Mucosa of rectum (tissue), 2 donors: ENCODE results near the gene PPP3CA.

Source experiments
- H3K27ac ChIP-seq, 2 donors: one replicate each; pipeline ENCODE4 v1.7.0; 2013; ENCODE audit warnings: inconsistent platforms in 2 of 2, low read depth in 2 of 2, low read length in 2 of 2
- H3K27me3 ChIP-seq, 2 donors: one replicate each; pipeline ENCODE4 v1.7.0; 2013; ENCODE audit warnings: low read length in 2 of 2; ENCODE audit not compliant: control insufficient read depth in 2 of 2, insufficient read depth in 2 of 2
- H3K36me3 ChIP-seq, 2 donors: one replicate each; pipeline ENCODE4 v1.7.0; 2013; ENCODE audit warnings: low read length in 2 of 2; ENCODE audit not compliant: control insufficient read depth in 2 of 2, insufficient read depth in 2 of 2
- H3K4me1 ChIP-seq, 2 donors: one replicate each; pipeline ENCODE4 v1.7.0; 2013; ENCODE audit warnings: low read length in 2 of 2, mild to moderate bottlenecking in 1 of 2; ENCODE audit not compliant: control insufficient read depth in 2 of 2, insufficient read depth in 2 of 2
- H3K4me3 ChIP-seq, 2 donors: one replicate each; pipeline ENCODE4 v1.7.0; 2013; ENCODE audit warnings: low read length in 2 of 2
- H3K9ac ChIP-seq, 2 donors: one replicate each; pipeline ENCODE4 v1.7.0; 2013; ENCODE audit warnings: low read length in 2 of 2, low read depth in 1 of 2, mild to moderate bottlenecking in 1 of 2
- H3K9me3 ChIP-seq, 2 donors: one replicate each; pipeline ENCODE4 v1.7.0; 2013; ENCODE audit warnings: low read length in 2 of 2; ENCODE audit not compliant: control insufficient read depth in 2 of 2
- donor health status: healthy.
- donor health status: Normal muscosa, but diverticular disease.

PPP3CA gene

GRCh38 chr4:101200561-101200960, 146.8 kb downstream of the PPP3CA start:
- Histone ChIP-seq H3K9me3 (no peaks in the 10 kb centered on the region), H3K9ac (no peak overlapping the region), H3K27ac (no peak overlapping the region), H3K4me1 (peaks cover 6 to 9% of the 10 kb centered on the region in 2 donors), H3K36me3 (no peaks in the 10 kb centered on the region), H3K27me3 (no peaks in the 10 kb centered on the region), H3K4me3 (no peak overlapping the region)

GRCh38 chr4:101199507-101200285, 147.6 kb downstream of the PPP3CA start:
- Histone ChIP-seq H3K9ac (no peak overlapping the region), H3K36me3 (no peaks in the 10 kb centered on the region), H3K4me1 (peaks cover 6 to 9% of the 10 kb centered on the region in 2 donors), H3K27ac (no peak overlapping the region), H3K4me3 (peak overlapping the region in 1 of 2 donors; percentile 17), H3K9me3 (no peaks in the 10 kb centered on the region), H3K27me3 (no peaks in the 10 kb centered on the region)

- H3K36me3 ChIP-seq = no peaks in the 10 kb centered on the region
- H3K9ac ChIP-seq = no peak overlapping the region
- H3K27me3 ChIP-seq = no peaks in the 10 kb centered on the region
- H3K9me3 ChIP-seq = no peaks in the 10 kb centered on the region
- H3K27ac ChIP-seq = no peak overlapping the region
- no peak overlapping the region for H3K4me3 ChIP-seq
- peaks cover 6 to 9% of the 10 kb centered on the region in 2 donors for H3K4me1 ChIP-seq
These were observed 148.5 kb downstream of the PPP3CA start for GRCh38 chr4:101198682-101199339.

- H3K9ac ChIP-seq = no peak overlapping the region
- no peak overlapping the region for H3K27ac ChIP-seq
- H3K4me3 ChIP-seq = no peak overlapping the region
- H3K27me3 ChIP-seq = no peaks in the 10 kb centered on the region
- peaks cover 8 to 11% of the 10 kb centered on the region in 2 donors for H3K4me1 ChIP-seq
- no peaks in the 10 kb centered on the region for H3K9me3 ChIP-seq
- H3K36me3 ChIP-seq = no peaks in the 10 kb centered on the region
These were observed 150.0 kb downstream of the PPP3CA start for GRCh38 chr4:101197350-101197749.

- no peaks in the 10 kb centered on the region for H3K9me3 ChIP-seq
- peak overlapping the region; percentile 36 to 44 for H3K27ac ChIP-seq
- H3K4me1 ChIP-seq = peaks cover 2 to 15% of the 10 kb centered on the region in 2 donors
- no peaks in the 10 kb centered on the region for H3K36me3 ChIP-seq
- H3K9ac ChIP-seq = no peak overlapping the region
- H3K4me3 ChIP-seq = no peak overlapping the region
- H3K27me3 ChIP-seq = no peaks in the 10 kb centered on the region
These were observed 155.1 kb downstream of the PPP3CA start for GRCh38 chr4:101192244-101192643.

- H3K9ac ChIP-seq = no peak overlapping the region
- no peaks in the 10 kb centered on the region for H3K36me3 ChIP-seq
These were observed 155.8 kb downstream of the PPP3CA start for GRCh38 chr4:101191302-101192098.

DNA sequence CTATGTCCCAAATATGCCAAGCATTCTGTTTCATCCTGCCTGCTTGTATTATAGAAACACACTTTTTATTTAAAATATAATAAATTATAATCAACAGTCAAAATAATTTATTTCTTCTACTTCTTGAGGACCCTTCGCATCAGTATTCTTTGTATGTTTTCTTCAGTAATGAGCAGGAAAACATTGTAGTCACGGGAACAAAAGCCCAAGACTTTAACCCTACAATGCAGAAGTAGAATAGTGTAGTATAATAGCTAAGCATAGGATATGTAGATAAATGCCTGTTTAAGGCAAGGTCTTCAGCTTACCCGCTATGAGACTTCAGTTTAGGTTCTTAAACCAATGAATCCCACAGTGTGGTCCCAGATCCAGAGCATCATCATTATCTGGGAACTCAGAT, 156.6 kb downstream of the PPP3CA start:
- Histone ChIP-seq H3K27me3 (no peaks in the 10 kb centered on the region), H3K4me3 (no peak overlapping the region), H3K9me3 (no peaks in the 10 kb centered on the region), H3K27ac (peak overlapping the region; percentile 14 to 52), H3K9ac (no peak overlapping the region), H3K36me3 (no peaks in the 10 kb centered on the region), H3K4me1 (peaks cover 2 to 15% of the 10 kb centered on the region in 2 donors)

More at GRCh38 chr4:101191302-101192098, 155.8 kb downstream of the PPP3CA start:
- Histone ChIP-seq H3K4me3 (no peak overlapping the region), H3K4me1 (peaks cover 2 to 15% of the 10 kb centered on the region in 2 donors), H3K27me3 (no peaks in the 10 kb centered on the region), H3K9me3 (no peaks in the 10 kb centered on the region), H3K27ac (peak overlapping the region; percentile 32 to 52)

DNA sequence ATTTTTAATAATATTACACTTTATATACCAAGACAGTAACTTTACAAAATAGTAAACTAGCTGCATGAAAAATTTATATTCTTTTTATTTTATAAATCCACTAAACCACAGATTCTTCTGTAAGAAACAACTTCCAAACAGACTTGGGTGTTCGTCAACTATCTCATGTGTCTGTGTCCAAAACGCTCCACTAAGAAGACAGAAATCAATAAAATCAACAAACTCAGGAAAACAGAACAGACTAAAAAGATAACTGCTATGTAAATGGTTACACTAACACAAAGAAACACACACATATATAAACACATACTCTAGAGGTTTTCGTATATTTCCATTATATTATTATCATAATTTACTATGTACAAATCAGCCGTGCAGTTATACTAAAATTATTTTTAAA, 158.4 kb downstream of the PPP3CA start:
- no peak overlapping the region for H3K4me3 ChIP-seq
- H3K36me3 ChIP-seq = no peaks in the 10 kb centered on the region
- peaks cover 9 to 15% of the 10 kb centered on the region in 2 donors for H3K4me1 ChIP-seq
- no peak overlapping the region for H3K9ac ChIP-seq
- H3K27ac ChIP-seq = no peak overlapping the region
- H3K9me3 ChIP-seq = no peaks in the 10 kb centered on the region
- H3K27me3 ChIP-seq = no peaks in the 10 kb centered on the region

GRCh38 chr4:101187841-101188240, 159.5 kb downstream of the PPP3CA start:
- no peaks in the 10 kb centered on the region for H3K36me3 ChIP-seq
- H3K27ac ChIP-seq = no peak overlapping the region
- H3K9me3 ChIP-seq = no peaks in the 10 kb centered on the region
- no peak overlapping the region for H3K9ac ChIP-seq
- peaks cover 17 to 18% of the 10 kb centered on the region in 2 donors for H3K4me1 ChIP-seq
- no peaks in the 10 kb centered on the region for H3K27me3 ChIP-seq
- no peak overlapping the region for H3K4me3 ChIP-seq
